HG03571 (cell line): ENCODE data around the gene KPNA6.
"Not testable (repeated sequence)": the region's sequence is repeated elsewhere in the genome, so short reads cannot be mapped to it uniquely, and the experiment has no call there.

Source experiments
- ATAC-seq: cut with Tn5 transposase; IDR thresholded peaks from one replicate; pipeline ENCODE4 v1.9.1; 2021; ENCODE audit not compliant: unreplicated experiment

Gene KPNA6

DNA sequence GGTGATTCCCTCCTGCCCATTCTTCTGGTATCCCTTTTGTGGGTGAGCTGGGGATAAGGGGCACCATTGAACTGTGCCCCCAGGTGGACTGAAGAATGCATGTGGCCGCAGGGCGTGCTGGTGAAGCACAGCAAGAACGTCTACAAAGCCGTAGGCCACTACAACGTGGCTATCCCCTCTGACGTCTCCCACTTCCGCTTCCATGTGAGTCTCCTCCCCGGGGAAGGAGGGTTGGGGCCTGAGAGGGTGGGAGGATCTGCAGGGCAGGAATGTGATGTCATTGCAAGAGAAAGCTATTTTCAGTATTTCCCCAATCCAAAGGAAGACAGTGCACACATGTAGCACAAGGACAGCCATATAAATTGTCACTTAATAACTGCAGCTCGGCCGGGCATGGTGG, 7.5 kb upstream of the KPNA6 start:
- no peak for ATAC-seq

DNA sequence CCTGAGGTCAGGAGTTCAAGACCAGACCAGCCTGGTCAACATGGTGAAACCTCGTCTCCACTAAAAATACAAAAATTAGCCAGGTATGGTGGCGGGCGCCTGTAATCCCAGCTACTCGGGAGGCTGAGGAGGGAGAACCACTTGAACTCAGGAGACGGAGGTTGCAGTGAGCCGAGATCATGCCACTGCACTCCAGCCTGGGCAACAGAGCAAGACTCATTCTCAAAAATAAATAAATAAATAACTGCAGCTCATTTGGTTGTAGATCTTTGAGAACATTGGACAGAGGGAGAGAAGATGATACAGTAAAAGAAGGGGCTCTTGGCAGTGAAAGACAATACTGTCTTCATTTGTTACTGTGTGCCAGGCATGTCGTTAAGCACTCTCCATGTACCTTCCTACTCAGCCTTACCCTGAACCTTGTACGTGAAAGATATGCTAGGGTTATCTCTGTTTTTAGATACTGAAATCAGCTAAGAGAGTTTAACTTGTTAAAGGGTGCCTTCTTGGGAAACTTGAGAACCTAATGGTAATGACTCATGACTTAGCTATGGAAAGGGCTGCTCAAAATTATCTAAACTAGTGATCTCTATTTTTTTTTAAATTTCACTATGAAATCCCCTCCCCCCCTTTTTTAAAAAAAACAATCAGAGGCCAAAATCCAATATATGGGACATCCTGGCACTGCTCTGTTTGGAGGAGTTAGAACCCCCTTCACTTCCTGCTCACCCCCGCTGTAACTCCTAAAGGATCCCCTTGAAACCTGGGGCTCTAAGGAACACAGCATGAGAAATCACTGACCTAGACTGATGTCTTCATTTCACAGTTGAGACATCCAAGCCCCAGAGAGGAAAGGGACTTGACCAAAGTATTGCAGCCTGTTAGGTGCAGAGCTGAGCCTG, 6.8 kb upstream of the KPNA6 start:
- ATAC-seq: no peak

DNA sequence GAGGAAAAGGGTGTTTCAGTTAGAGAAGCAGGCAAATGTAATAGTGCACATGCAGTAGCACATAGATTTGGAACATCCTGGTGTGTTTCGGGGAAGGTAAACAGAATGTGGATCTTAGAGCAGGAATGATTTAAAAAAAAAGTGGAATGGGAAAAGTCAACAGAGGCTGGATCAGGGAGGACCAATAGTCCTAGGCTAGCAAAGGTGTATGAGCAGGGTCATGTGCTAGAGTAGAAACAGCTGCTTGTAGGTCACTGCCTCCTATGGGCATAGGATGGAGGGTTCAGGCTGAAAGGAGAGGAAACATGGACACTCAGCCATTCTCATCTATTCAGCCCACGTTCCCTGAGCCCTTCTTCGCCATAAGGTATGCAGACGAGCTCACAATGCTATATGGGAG, 3.7 kb upstream of the KPNA6 start:
- no peak for ATAC-seq

DNA sequence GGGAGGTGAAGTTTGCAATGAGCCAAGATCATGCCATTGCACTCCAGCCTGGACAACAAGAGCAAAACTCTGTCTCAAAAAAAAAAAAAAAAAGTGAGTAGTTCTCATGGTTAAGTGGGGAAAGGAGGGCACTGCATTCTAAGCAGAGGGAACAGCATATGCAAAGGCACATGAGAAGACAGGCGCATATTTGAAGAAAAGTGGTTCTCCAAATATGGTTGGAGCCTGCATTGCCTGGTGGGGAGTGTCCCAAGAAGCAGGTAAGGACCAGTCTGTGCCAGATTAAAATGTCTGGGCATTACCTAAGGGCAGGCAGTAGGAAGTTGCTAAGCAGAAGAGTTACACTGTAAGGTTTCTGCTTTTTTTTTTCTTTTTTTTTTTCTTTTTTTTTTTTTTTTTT, 2.5 kb upstream of the KPNA6 start:
- ATAC-seq: no peak

DNA sequence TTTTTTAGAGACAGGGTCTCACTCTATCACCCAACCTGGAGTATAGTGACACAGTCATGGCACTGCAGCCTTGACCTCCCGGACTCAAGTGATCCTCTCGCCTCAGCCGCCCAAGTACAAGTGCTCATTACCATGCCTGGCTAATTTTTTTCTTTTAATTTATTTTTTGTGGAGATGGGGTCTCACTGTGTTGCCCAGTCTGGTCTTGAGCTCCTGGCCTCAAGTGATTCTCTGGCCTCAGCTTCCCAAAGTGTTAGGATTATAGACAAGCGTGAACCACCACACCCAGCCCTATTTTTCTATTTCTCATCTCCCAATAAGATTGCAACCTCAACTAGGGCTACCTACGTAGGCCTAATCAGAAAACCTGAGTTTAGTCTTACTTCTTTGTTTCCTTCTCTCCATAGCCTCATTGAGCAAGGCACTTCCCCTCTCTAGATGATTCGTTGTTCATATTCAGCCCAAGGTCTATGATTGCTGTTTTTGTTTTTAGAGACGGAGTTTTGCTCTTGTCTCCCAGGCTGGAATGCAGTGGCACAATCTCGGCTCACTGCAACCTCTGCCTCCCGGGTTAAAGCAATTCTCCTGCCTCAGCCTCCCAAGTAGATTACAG, 1.1 kb upstream of the KPNA6 start:
- no peak for ATAC-seq

DNA sequence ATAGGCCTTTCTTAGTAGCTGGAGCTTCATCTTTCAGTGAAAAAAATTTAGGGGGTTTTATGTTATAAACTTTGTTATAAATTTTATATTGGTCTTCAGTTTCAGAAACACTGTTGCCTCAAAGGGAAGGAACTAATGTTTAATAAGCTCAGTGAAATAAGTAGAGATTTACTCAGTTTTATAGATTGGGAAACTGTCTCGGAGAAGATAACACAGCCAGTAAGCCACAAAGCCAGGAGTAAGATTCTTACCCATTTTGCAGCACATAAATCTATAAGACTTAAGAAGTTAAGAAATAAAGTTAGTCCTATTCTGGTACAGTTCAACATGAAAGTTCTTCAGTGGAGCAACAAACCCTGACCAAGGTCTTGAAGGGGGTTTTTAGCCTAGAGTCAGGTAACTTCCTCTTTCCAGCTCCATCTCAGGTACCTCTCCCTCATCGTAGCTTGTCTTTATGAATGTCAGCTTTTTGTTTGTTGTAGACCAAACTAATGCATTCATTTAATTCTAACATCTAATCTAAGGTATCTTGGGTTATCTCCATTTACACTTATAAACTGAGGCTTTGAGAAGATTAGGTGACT, 3.3 kb downstream of the KPNA6 start:
- ATAC-seq: no peak

DNA sequence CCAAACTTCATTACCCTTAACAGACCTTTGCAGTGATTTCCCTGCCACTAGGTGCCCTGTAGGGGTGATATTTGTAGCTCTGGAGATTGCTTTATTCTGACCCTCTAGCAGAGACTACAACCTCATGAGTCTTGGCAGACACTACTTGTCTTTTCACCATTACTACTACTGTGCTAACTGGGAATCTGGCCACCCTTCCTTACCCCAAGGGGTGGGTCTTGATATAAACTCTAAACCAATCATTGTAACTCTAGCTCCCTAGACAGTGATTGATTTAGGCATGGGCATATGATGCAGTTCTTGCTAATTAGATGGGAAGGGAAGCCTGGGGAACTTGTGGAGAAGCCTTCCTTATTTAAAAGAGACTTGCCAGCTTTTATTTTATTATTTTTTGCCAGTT, 3.9 kb downstream of the KPNA6 start:
- ATAC-seq: no peak

DNA sequence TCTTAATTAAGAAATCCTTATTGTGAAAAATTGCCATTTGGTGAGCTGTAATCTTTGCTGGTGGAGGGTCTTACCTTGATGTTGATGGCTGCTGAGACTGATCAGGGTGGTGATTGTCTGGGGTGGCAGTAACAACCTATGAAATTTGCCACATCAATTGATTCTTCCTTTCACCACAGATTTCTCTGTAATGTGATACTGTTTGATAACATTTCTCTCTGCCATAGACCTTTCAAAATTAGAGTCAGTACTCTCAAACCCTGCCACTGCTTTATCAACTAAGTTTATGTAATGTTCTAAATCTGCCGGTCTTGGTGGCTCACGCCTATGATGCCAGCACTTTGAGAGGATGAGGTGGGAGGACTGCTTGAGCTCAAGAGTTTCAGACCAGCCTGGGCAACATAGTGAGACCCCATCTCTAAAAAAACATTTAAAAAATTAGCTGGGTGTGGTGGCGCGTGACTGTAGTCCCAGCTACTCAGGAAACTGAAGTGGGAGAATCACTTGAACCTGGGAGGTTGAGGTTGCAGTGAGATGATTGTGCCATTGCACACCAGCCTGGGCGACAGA, 5.0 kb downstream of the KPNA6 start:
- ATAC-seq: no peak

DNA sequence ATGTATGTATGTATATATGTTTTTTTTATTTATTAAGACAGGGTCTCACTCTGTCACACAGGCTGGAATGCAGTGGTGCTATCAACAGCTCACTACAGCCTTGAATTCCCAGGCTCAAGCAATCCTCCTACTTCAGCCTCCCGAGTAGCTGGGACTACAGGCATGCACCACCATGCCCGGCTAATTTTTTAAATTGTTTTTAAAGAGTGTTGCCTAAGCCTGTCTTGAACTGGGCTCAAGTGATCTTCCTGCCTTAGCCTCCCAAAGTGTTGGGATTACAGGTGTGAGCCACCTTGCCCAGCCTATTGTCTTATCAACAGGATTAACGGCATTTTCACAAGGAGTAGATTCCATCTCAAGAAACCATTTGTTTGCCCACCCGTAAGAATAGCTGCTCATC, 5.6 kb downstream of the KPNA6 start:
- ATAC-seq: not testable (repeated sequence)

DNA sequence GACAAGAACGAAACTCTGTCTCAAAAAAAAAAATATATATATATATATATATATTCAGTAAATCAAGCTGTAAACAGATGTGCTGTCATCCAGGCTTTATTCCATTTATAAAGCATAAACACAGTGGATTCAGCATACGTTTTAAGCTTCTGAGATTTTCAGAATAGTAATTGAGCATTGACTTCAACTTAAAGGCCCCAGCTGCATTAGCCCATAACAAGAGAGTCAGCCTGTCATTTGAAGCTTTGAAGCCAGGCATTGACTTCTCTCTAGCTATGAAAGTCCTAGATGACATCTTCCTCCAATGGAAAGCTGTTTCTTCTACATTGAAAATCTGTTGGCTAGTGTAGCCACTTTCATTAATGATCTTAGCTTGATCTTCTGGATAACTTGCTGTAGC, 6.6 kb downstream of the KPNA6 start:
- no peak for ATAC-seq

DNA sequence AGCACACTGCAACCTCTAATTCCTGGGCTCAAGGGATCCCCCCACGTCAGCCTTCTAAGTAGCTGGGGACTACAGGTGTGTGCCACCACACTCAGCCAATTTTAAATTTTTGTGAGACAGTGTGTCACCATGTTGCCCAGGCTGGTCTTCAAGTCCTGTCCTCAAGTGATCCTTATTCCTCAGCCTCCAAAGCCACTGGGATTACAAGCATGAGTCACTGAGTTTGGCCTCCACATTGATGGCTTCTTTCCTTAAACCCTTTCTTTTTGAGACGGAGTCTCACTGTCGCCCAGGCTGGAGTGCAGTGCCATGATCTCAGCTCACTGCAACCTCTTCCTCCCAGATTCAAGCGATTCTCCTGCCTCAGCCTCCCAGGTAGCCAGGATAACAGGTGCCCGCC, 7.6 kb downstream of the KPNA6 start:
- ATAC-seq: no peak

DNA sequence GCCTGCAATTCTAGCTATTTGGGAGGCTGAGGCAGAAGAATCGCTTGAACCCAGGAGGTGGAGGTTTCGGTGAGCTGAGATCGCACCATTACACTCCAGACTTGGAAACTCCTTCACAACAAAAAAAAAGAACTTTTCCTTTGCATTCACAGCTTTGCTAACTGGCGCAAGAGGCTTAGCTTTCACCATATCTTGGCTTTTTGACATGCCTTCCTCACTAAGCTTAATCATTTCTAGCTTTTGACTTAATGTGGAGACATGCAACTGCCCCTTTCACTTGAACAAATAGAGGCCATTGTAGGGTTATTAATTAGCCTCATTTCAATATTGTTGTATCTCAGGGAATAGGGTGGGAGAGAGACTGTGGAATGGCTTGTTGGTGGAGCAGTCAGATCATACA, 8.7 kb downstream of the KPNA6 start:
- no peak for ATAC-seq

DNA sequence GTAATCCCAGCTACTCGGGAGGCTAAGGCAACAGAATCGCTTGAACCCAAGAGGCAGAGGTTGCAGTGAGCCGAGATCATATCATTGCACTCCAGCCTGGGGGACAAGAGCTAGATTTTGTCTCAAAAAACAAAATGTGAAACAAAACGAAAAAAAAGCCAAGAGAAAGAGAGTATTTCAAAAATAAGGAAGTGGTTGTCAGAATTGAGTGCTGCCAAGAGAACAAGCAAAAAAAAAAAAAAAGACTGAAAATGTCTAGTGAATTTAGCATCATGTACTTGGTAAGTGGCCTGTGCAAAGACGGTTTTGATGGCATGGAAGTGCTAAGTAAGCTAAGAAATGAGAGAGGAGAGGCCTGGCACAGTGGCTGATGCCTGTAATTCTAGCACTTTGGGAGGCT, 14.3 kb downstream of the KPNA6 start:
- no peak for ATAC-seq

DNA sequence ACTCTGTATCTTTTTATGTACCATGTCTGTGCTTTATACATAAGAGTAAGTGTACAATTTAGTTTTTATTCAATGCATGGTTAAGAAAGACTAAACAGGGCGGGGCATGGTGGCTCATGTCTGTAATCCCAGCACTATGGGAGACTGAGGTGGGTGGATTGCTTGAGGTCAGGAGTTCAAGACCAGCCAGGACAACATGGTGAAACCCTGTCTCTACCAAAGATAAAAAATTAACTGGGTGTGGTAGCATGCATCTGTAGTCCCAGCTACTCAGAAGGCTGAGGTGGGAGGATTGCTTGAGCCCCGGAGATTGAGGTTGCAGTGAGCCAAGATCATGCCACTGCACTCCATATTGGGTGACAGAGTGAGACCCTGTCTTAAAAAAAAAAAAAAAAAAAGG, 15.5 kb downstream of the KPNA6 start:
- not testable (repeated sequence) for ATAC-seq

DNA sequence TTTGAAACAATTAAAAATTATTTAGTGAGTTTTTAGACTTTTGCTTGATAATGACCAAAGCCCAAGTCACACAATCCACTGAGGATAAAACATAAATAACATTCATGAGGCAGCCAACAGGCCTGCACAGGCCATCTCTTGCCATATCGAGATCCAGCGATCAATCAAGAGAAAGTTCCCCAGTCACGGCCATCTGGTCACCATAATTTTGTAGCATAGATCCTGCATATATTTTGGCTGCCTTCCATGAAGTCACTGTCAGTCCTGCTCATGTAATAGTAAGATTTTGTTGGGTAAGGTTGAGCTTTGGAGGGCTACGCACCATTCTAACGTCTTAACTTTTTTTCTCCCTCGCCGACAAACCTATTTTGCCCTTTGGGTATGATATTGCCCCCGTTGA, 17.5 kb downstream of the KPNA6 start:
- ATAC-seq: no peak

DNA sequence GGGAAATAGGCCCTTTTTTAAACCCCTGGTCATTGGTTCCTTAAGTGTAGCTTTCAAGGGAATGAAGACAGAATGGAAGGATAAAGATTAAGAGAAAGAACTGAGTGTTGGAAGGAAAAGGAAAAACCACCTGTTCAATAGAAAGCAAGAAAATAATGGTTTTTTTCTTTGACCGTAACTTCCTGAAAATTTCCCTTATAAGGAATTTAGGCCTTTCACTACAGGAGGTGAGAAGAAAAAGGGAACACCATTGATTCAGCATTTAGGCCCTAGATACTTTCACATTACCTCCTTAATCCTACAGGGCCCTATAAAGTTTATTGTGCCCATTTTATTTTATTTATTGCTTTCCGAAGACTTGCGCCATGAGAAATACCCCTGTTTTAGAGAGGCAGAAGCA, 18.9 kb downstream of the KPNA6 start:
- no peak for ATAC-seq

DNA sequence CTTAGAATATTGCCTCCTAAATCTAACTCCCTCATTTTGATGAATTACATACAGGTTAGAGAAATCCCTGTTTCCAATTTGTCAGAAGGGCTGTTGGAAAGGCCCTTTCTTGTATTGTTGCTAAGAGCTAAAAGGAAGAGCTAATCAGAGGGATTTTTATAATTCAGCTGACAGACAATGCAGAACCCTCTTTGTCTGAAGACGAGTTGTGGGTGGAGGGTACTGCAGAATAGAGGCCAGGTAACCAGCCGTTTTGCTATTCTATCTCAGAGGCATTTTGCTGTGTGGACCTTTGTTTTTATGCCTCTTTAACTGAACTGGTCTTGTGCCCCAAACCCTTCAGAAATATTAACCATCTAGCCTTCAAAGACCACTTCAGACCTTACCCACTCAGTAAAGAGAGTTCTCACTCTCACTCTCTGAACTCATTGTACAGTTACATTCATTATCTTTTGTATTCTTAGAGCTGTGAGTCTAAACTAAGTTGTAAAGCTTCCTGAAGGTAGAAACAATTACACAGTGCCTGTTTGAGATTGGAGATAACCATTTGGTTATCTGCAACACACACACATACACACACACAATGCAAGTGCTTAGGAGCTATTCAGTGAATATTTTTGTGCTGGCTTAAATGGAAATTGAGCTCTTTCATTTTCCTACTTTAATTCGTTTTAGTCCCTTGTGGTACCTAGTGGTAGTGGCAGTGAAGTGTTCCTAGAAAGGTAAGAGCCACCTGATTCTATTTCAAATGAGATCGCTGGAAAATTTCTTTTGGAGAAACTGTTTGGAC, 19.7 kb downstream of the KPNA6 start:
- no peak for ATAC-seq

DNA sequence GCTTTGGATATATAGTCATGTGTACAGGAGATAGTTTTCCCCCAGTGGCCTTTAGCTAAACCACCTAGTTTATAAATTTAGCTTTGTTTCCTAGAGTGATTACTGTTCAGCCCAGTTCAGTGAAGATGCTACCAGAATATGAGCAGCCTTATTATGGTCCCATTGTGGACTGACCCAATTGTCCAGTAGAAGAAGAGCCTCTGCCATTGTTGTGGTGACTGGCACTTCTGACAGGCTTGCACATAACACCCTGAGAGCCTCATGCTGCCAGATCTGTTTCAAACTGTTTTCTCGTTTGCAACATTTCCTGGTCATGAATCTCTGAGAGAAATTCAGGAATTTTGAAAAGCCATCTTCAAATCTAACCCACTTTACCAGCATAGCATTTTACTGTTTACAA, 20.6 kb downstream of the KPNA6 start:
- ATAC-seq: no peak

DNA sequence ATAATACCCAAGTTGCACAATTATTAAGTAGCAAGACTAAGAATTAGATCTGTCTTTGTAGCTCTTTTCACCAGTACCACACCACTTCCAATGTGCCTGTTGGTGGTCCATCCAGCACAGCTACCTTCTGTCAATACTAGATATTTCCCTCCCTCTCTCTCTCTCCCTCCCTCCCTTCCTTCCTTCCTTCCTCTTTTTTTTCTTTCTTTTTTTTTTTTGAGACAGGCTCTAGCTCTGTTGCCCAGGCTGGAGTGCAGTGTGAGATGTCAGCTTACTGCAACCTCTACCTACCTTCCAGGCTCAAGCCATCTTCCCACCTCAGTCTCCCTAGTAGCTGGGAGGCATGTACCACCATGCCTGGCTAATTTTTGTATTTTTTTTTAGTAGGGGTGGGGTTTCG, 21.1 kb downstream of the KPNA6 start:
- ATAC-seq: no peak

DNA sequence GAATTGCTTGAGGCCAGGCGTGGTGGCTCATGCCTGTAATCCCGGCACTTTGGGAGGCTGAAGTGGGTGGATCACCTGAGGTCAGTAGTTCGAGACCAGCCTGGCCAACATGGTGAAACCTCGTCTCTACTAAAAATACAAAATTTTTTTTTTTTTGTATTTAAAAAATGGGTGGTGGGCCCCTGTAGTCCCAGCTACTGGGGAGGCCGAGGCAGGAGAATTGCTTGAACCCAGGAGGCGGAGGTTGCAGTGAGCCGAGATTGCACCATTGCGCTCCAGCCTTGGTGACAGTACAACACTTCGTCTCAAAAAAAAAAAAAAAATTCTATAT, 26.1 kb downstream of the KPNA6 start:
- not testable (repeated sequence) for ATAC-seq

DNA sequence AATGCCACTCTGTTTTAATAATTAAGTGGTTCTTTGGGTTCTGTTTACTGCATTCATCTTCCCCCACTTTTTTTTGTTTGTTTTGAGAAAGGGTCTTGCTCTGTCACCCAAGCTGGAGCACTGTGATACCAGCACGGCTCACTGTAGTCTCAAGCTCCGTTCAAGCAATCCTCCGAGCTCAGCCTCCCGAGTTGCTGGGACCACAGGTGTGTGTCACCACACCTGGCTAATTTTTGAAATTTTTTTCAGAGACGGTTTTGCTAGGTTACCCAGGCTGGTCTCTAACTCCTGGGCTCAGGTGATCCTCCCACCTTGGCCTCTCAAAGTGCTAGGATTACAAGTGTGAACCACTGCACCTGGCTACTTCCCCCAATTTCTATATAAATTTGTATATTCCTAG, 29.3 kb downstream of the KPNA6 start:
- no peak for ATAC-seq
